Ascending aorta (tissue), 2 donors: Measurements from ENCODE around the gene CLBA1. TPM values are rescaled to one million over a fixed set of nuclear protein-coding genes. Genes with fewer than 3 reads are reported as not detected.

Source experiments
- DNase-seq, 2 donors: peaks; one replicate each; pipeline ENCODE4 v3.0.0-alpha.2; 2019; ENCODE audit warnings: low spot score in 2 of 2
- H3K27ac ChIP-seq, 2 donors: fragments of 200-600 bp; sonication (generic); one replicate each; pipeline ENCODE4 v1.5.1; 2016 to 2017; ENCODE audit warnings: mild to moderate bottlenecking in 1 of 2
- H3K27me3 ChIP-seq: fragments of 200-600 bp; sonication (generic); one replicate; pipeline ENCODE4 v1.5.1; 2017
- H3K36me3 ChIP-seq, 2 donors: fragments of 200-600 bp; sonication (generic); one replicate each; pipeline ENCODE4 v1.5.1; 2016
- H3K4me1 ChIP-seq, 2 donors: fragments of 200-600 bp; sonication (generic); one replicate each; pipeline ENCODE4 v1.5.1; 2016 to 2017; ENCODE audit warnings: mild to moderate bottlenecking in 1 of 2
- H3K4me3 ChIP-seq, 2 donors: fragments of 200-600 bp; sonication (generic); one replicate each; pipeline ENCODE4 v1.5.1; 2016 to 2017; ENCODE audit warnings: mild to moderate bottlenecking in 1 of 2
- H3K9me3 ChIP-seq, 2 donors: fragments of 200-600 bp; sonication (generic); one replicate each; pipeline ENCODE4 v1.5.1; 2016
- intact Hi-C: fragments of 100-400 bp; cut with DNase I; formaldehyde crosslinking; loops from one replicate; pipeline ENCODE4 v1.15.1; 2023
- total RNA-seq: library from RNA; depleted of rRNA; stranded (reverse); fragments of >200 nt; gene quantifications from one replicate; pipeline ENCODE4 v1.1.0, GENCODE V29; 2016
- TF ChIP-seq, protein P1 (sequence below), 3 experiments: fragments of 200-600 bp in 2 of 3; fragments of 450-650 bp in 1 of 3; sonication (generic) in 2 of 3; IDR thresholded peaks; one replicate each; pipeline ENCODE4 v1.5.1; 2016 to 2019; ENCODE audit warnings: antibody characterized with exemption in 3 of 3, mild to moderate bottlenecking in 1 of 3, moderate library complexity in 1 of 3

Gene CLBA1
- total RNA-seq, 1 donor from 2014 or later: 18.1 TPM

DNA sequence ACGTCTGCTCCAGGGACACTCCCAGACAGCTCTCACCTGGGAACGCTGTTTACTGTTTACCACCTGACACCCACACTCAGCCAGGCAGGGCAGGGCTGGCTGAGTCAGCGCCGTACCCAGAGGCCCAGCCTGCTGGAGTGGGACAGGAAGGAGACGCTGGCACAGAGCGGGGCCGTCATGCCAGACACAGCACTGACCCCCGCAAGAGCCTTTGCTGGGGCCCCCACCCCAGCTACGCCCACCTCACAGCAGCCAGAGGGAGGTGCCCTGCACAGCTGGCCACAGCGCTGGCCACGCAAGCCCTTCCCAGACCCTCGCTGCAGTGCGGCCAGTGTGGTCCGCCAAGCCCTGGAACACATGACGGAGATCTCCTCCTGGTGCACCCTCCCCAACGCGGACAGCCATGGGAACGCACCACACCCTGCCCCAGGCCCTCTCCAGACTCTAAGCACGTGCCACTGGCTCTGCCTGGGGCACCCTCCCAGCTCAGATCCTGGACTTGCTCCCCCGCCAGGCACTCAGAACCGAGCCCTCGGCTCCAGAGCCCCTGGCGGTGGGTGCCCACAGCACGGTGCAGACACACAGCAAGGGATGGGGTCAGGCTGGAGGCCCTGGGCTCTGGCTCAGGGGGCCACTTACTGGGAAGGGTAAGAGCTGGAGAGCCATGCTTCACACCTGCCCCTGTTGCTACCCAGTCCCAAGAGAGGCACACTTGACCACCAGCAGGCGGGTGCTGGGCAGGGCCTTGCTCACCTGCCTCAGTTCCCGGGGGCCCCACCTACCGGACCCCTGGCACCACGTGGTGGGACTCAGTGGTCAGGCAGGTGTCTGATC is 13.1 kb upstream of the CLBA1 start:
- TF ChIP-seq, protein P1, sequence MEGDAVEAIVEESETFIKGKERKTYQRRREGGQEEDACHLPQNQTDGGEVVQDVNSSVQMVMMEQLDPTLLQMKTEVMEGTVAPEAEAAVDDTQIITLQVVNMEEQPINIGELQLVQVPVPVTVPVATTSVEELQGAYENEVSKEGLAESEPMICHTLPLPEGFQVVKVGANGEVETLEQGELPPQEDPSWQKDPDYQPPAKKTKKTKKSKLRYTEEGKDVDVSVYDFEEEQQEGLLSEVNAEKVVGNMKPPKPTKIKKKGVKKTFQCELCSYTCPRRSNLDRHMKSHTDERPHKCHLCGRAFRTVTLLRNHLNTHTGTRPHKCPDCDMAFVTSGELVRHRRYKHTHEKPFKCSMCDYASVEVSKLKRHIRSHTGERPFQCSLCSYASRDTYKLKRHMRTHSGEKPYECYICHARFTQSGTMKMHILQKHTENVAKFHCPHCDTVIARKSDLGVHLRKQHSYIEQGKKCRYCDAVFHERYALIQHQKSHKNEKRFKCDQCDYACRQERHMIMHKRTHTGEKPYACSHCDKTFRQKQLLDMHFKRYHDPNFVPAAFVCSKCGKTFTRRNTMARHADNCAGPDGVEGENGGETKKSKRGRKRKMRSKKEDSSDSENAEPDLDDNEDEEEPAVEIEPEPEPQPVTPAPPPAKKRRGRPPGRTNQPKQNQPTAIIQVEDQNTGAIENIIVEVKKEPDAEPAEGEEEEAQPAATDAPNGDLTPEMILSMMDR (IDR thresholded peaks at IDR 0.05): peak in 2 of 3 experiments; percentile 5 to 7
- Histone ChIP-seq H3K27ac (peak overlapping the region; percentile 92 to 97), H3K27me3 (no peaks in the 10 kb centered on the region), H3K36me3 (no peaks in the 10 kb centered on the region), H3K9me3 (no peaks in the 10 kb centered on the region), H3K4me1 (peaks cover 36 to 70% of the 10 kb centered on the region in 2 donors), H3K4me3 (peak overlapping the region in 1 of 2 donors; percentile 8)
- intact Hi-C loops: loop anchor here (1.0 to 10.0 kb wide), 7 partner anchors 13 to 330 kb away; partner anchors contain the start of genes BRF1, BTBD6, CLBA1 and INF2
- DNase-seq: peak in 1 of 2 donors; percentile 83

DNA sequence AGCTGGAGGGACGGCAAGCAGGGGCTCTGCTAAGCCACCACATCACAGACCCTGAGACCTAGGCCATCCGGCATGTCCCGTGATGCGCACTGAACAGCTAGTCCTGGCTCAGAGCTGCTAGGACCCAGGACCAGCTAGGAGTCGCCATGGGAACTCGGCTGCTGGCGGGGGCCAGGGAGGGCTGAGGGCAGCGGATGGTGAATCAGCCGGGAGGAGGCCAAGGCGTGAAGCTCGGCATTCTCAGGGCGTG is 12.5 kb upstream of the CLBA1 start:
- peak overlapping the region; percentile 92 to 97 for H3K27ac ChIP-seq
- H3K4me1 ChIP-seq: peaks cover 37 to 70% of the 10 kb centered on the region in 2 donors
- H3K9me3 ChIP-seq: no peaks in the 10 kb centered on the region
- H3K4me3 ChIP-seq: peak overlapping the region in 1 of 2 donors; percentile 8
- H3K27me3 ChIP-seq: no peaks in the 10 kb centered on the region
- intact Hi-C loops: loop anchor here (1.0 to 10.0 kb wide), 7 partner anchors 12 to 329 kb away; partner anchors contain the start of genes BRF1, BTBD6, CLBA1 and INF2
- DNase-seq: no peak
- TF ChIP-seq, protein P1 (IDR thresholded peaks at IDR 0.05): no peak
- no peaks in the 10 kb centered on the region for H3K36me3 ChIP-seq

DNA sequence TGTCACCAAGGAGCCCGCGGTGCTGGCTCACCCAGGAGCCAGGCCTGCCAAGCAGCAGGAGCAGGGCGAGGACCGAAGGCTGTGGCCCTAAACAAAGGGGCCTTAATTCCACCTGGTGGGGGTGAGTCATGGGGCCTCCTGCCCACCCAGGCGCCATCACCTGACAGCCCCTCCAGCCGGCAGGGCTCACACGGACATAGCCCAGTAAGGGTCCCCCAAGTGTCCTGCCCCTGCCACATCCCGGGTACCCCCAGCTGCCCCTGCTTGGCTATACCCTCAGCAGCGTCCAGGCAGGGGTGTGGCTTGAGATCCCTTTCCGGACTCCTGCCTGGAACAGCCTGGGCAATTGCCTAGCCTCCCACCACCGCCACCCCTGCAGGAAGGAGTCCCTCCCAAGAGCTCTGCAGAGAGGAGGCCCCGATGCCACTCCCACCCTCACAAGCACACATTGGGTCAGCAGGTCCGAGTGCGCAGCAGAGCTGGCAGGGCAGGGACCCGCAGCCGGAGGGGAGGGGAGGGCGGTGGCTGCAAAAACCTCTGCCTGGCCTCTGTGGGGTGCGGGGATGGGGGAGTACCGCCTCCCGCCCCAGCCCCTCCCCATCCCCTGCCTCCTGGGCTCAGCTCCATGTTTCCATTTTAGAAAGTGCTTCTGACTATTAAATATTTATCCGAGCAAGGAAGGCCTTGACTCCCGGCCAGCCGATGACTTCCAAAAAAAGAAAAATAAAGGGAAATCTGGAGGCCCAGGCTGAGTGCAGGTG is 12.0 kb upstream of the CLBA1 start:
- TF ChIP-seq, protein P1 (IDR thresholded peaks at IDR 0.05): no peak
- peak; percentile 85 to 96 for DNase-seq
- H3K4me1 ChIP-seq: peaks cover 33 to 67% of the 10 kb centered on the region in 2 donors

GRCh38 chr14:104974146-104974541 is 11.4 kb upstream of the CLBA1 start:
- Histone ChIP-seq H3K36me3 (no peaks in the 10 kb centered on the region), H3K9me3 (no peaks in the 10 kb centered on the region), H3K4me3 (peak overlapping the region; percentile 9 to 36), H3K27me3 (no peaks in the 10 kb centered on the region), H3K4me1 (peaks cover 33 to 68% of the 10 kb centered on the region in 2 donors), H3K27ac (peak overlapping the region; percentile 92 to 97)
- TF ChIP-seq, protein P1 (IDR thresholded peaks at IDR 0.05): no peak
- intact Hi-C loops: loop anchor here (1.0 to 10.0 kb wide), 6 partner anchors 41 to 328 kb away; partner anchors contain the start of genes BRF1, BTBD6, CDCA4 and INF2
- no peak for DNase-seq

More for the DNA sequence above, 12.0 kb upstream of the CLBA1 start:
- peak overlapping the region; percentile 92 to 97 for H3K27ac ChIP-seq
- H3K36me3 ChIP-seq: no peaks in the 10 kb centered on the region
- no peaks in the 10 kb centered on the region for H3K27me3 ChIP-seq
- intact Hi-C loops: loop anchor here (1.0 to 10.0 kb wide), 9 partner anchors 12 to 329 kb away; partner anchors contain the start of genes BRF1, BTBD6, CDCA4 and CLBA1
- H3K9me3 ChIP-seq: no peaks in the 10 kb centered on the region
- H3K4me3 ChIP-seq: peak overlapping the region; percentile 9 to 36

- H3K36me3 ChIP-seq: no peaks in the 10 kb centered on the region
- TF ChIP-seq, protein P1 (IDR thresholded peaks at IDR 0.05): no peak
- peak overlapping the region in 1 of 2 donors; percentile 36 for H3K4me3 ChIP-seq
- no peak for DNase-seq
- peak overlapping the region; percentile 92 to 97 for H3K27ac ChIP-seq
- H3K27me3 ChIP-seq: no peaks in the 10 kb centered on the region
- intact Hi-C loops: loop anchor here (1.0 to 10.0 kb wide), 7 partner anchors 42 to 327 kb away; partner anchors contain the start of genes BRF1, BTBD6, CDCA4 and CEP170B
- H3K4me1 ChIP-seq: peaks cover 33 to 68% of the 10 kb centered on the region in 2 donors
- H3K9me3 ChIP-seq: no peaks in the 10 kb centered on the region
These were observed 10.8 kb upstream of the CLBA1 start for GRCh38 chr14:104974665-104975390.
